ENCODE data around the gene PLA1A.
A peak's percentile ranks its signal among the peaks of the same experiment; 100 is the strongest.

Gene PLA1A

DNA sequence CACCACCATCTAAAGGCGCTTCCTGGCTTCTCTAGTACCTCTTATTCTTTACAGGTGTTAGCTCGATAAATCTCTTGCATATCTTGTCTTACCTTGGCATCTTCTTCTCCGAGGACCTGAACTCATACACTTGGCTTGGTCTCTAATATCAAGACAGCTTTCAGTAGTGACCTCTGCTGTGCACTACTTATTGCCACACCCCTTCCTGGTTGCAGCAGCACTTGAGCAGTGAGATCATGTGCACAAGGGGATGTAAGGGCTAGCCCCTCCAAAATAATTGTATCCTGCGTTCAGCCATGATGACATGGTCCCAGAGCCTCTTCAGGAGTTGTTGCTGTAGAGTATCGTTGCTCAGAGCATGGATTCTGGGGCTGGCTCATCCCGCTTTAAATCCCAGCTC lies 1.3 kb upstream of the PLA1A start:
- TF ChIP-seq CTCF (conservative IDR thresholded peaks at IDR 0.05; ENCODE audit: low read depth, low read length) = no peak
- H3K4me3 ChIP-seq (ENCODE audit: low read length) = no peak overlapping the region
- no peak for DNase-seq (ENCODE audit: low read depth)

DNA sequence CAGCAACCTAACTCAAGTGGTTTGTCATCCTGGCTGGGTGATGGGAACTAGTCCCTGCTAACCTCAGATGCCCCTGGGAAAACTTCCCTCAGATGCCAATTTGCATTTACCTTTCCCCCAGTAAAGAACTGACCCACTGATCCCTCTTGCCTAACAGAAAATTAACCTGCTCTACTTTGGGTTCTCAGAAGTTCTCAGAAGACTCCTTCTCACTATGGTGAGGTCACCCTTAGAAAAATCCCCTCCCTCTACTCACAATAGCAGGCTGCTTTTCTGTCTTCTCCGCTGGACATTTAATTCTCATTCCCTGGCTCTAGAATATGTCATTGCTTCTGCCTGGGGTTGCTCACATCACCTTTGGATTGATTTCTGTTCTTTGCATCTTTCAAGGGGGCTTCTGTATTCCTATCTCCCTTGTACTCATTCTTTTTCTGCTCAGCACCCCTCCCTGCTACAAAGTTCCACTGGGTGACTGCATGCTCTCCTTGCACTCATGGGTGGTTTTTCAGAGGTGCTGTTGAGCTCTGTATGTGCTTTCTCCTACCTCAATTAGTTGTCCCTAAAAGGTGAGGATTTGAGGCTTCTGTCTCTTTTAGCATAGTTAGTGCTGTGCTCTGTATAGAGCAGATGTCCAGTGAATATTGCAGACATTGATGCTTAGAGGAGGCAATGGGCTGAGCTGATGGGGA lies 869 bp downstream of the PLA1A start:
- H3K4me3 ChIP-seq (ENCODE audit: low read length) = no peak overlapping the region
- no peak for TF ChIP-seq CTCF (conservative IDR thresholded peaks at IDR 0.05; ENCODE audit: low read depth, low read length)
- no peak for DNase-seq (ENCODE audit: low read depth)

GRCh38 chr3:119599558-119600174 lies 2.0 kb downstream of the PLA1A start:
- TF ChIP-seq CTCF (conservative IDR thresholded peaks at IDR 0.05; ENCODE audit: low read depth, low read length) = no peak
- DNase-seq (ENCODE audit: low read depth) = no peak
- no peak overlapping the region for H3K4me3 ChIP-seq (ENCODE audit: low read length)

DNA sequence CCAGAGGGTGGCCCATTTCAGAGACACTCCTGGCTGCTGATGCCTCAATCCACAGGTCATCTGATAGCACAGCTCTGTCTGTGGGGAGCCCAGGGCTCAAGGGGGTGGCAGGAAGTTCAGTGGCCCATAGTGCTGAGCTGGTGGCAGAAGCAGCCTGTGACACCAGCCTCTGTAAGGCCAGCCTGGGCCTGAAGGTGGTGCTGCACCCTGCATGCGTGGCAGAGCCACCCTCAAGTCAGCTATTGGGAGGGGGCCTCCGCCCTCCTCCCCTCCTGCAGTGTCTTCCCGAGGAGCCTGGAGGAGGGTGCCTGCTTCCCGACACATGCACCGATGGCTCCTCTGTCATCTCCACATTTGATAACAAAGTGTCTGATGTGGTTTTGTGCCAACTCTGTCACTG lies 3.0 kb downstream of the PLA1A start:
- no peak for DNase-seq (ENCODE audit: low read depth)
- TF ChIP-seq CTCF (conservative IDR thresholded peaks at IDR 0.05; ENCODE audit: low read depth, low read length) = peak; percentile 49
- no peak overlapping the region for H3K4me3 ChIP-seq (ENCODE audit: low read length)

GRCh38 chr3:119601154-119601553 lies 3.5 kb downstream of the PLA1A start:
- no peak for DNase-seq (ENCODE audit: low read depth)
- H3K4me3 ChIP-seq (ENCODE audit: low read length) = no peak overlapping the region
- TF ChIP-seq CTCF (conservative IDR thresholded peaks at IDR 0.05; ENCODE audit: low read depth, low read length) = no peak

DNA sequence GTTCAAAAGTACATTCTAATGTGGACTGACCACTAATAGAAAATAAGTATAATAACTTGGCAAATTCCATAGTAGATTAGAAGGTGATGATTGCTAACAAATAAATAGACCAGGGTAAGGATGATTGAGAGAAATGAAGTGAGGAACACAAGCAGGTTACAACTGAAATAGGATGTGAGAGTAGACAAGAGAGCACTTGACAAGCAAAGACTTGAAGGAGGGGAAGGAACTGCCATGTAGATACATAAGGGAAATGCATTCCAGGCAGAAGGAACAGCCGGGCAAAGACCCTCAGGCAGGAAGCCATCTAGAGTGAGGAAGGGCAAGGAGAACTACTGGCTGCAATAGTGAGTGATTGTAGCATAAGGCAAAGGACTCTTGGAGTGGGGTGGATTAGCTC lies 5.0 kb downstream of the PLA1A start:
- H3K4me3 ChIP-seq (ENCODE audit: low read length) = no peak overlapping the region
- TF ChIP-seq CTCF (conservative IDR thresholded peaks at IDR 0.05; ENCODE audit: low read depth, low read length) = no peak
- DNase-seq (ENCODE audit: low read depth) = no peak

- no peak overlapping the region for H3K4me3 ChIP-seq (ENCODE audit: low read length)
- TF ChIP-seq CTCF (conservative IDR thresholded peaks at IDR 0.05; ENCODE audit: low read depth, low read length) = no peak
- no peak for DNase-seq (ENCODE audit: low read depth)
Measured at GRCh38 chr3:119604878-119605277, 7.2 kb downstream of the PLA1A start.

Measured in retinal pigment epithelial cell (primary cell).